Activated CD8-positive, alpha-beta memory T cell treated with anti-CD3 and anti-CD28 coated beads for 36 hours (primary cell): ENCODE data around the gene C2CD2L. TPM values are rescaled to one million over a fixed set of nuclear protein-coding genes. Genes with fewer than 3 reads are reported as not detected.
"Not testable (repeated sequence)": the region's sequence is repeated elsewhere in the genome, so short reads cannot be mapped to it uniquely, and the experiment has no call there.

ENCODE experiments used
- CTCF ChIA-PET: fragments of 350-600 bp; sonication (Branson Sonifier 250); formaldehyde crosslinking; loops from one replicate; lab custom pipeline; 2021; ENCODE audit warnings: antibody characterized with exemption; lab: Charles Lee
- POLR2A ChIA-PET: fragments of 350-600 bp; sonication (Branson Sonifier 250); formaldehyde crosslinking; loops from one replicate; lab custom pipeline; 2021; ENCODE audit warnings: antibody characterized with exemption; lab: Charles Lee
- total RNA-seq, 2 experiments: library from RNA; stranded (reverse); gene quantifications; one replicate each; pipeline ENCODE4 v1.2.3, GENCODE V29; 2021

C2CD2L gene
- total RNA-seq, 2 experiments from 2014 or later, result 26.0 to 26.6 TPM

GRCh38 chr11:119091178-119091577 lies 16.0 kb upstream of the C2CD2L start:
- CTCF ChIA-PET, result interaction anchor here (0.7 to 1.4 kb wide), 2 partner anchors 16 to 17 kb away, joined by 3 read pairs; partner anchors contain the start of gene C2CD2L
- POLR2A ChIA-PET, result interaction anchor here (0.6 kb wide), 1 partner anchor 68 kb away, joined by 3 read pairs; no protein-coding TSS in a partner anchor

DNA sequence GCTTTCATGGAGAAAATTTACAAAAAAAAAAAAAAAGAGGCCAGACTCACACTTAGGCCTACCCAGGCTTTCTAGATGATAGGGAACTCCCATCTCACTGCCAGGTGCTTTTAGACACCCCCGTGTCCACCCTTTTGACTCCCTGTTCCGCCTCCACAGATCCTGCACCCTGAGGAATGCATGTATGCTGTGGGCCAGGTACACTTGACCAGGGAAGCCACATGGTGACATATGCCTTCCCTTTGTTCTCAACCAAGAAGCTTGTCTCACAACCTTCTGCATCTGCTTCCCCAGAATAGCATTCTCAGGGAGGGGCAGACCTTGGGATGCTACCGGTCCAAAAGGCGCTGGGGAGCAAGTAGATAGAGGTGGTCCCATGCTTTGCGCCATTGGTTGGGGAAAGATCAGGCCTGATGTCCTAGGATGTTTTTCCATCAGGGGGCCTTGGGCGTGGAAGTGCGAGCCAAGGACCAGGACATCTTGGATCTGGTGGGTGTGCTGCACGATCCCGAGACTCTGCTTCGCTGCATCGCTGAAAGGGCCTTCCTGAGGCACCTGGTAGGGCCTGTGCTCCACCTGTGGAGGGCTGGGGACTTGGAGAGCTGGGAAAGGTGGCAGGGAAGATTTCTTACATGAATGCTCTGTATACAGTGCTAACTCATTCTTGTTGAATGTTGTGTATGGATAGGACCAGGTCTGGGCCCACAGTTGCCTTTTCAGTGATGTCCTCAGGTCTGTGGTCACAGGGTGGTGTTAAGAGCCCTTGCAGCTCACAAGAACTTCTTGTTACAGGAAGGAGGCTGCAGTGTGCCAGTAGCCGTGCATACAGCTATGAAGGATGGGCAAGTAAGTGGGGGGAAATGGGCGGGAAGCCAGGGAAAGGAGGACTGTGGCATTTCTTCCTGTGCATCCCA lies 14.9 kb upstream of the C2CD2L start:
- ChIA-PET CTCF (interaction anchor here (1.4 kb wide), 1 partner anchor 15 kb away, joined by 3 read pairs; the partner anchor contains the start of gene C2CD2L), POLR2A (interaction anchor here (0.5 to 1.1 kb wide), 3 partner anchors 10 to 69 kb away, joined by 3 to 4 read pairs (median 4); no protein-coding TSS in a partner anchor)

- CTCF ChIA-PET, result interaction anchor here (1.2 kb wide), 1 partner anchor 16 kb away, joined by 3 read pairs; no protein-coding TSS in a partner anchor
- POLR2A ChIA-PET, result interaction anchor here (1.1 to 2.8 kb wide), 2 partner anchors 8 to 9 kb away, joined by 3 to 44 read pairs; partner anchors contain the start of gene HMBS
These were observed 14.0 kb upstream of the C2CD2L start for GRCh38 chr11:119092880-119093842.

DNA sequence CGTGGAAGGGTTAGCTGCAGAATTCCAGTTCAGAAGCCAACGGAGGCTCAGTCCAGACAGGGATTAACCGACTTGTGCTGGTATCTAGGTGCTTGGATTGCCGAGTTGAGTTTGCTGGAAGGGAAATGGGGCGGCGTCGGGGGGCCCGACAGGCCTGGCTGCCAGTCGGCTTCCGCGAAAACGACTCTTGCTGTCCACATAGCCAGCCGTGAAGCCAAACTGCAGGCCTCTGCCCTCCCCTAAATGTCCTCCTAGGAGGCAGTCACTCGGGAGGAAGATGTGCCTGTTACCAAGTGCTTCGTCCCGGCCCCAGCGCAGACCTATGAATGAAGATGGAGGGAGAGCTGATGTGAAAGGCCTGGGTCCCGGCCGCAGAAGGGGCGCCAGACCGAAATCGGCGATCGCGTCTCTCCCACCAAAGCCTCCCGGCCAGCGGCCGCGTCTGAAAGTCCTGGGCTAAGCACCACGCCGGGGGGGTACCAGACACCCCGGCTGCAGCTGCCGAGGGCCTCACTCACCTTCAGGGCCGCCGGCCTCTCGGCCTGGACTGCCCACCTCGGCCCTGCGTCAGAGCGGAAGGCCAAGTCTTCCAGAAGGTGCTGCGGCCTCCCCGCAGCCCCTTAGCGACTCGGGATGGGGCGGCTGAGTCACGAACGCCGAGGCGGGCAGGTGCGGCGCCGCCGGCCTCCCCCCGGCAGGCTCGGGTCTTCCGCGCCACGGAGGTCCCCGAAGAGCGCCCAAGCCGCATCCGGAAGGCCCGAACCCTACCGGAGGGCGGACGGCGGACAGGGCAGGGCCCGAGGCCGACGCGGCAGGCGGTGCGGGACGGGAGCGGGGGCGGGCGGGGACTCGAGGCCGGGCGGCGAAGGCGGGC lies 13.0 kb upstream of the C2CD2L start:
- ChIA-PET POLR2A (interaction anchor here (0.5 to 2.8 kb wide), 8 partner anchors 9 to 223 kb away, joined by 3 to 44 read pairs (median 5); partner anchors contain the start of genes C2CD2L, CENATAC, HMBS and MCAM), CTCF (interaction anchor here (1.2 to 2.9 kb wide), 4 partner anchors 9 to 27 kb away, joined by 3 to 18 read pairs (median 8); partner anchors contain the start of genes C2CD2L, HMBS and VPS11)

DNA sequence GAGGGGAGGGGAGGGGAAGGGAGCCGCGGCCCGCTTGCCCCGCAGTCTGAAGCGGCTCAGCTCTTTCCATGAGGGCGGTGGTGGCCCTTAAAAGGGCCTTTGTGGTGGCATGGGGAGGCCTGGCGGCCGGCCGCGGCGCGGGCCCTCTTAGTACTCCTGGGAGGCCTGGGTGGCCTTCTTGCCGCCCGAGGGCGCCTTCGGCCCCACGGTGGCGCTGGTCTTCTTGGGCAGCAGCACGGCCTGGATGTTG lies 12.4 kb upstream of the C2CD2L start:
- POLR2A ChIA-PET, result interaction anchor here (0.8 to 2.8 kb wide), 8 partner anchors 9 to 222 kb away, joined by 3 to 44 read pairs (median 4); partner anchors contain the start of genes C2CD2L, CENATAC, HINFP and HMBS

DNA sequence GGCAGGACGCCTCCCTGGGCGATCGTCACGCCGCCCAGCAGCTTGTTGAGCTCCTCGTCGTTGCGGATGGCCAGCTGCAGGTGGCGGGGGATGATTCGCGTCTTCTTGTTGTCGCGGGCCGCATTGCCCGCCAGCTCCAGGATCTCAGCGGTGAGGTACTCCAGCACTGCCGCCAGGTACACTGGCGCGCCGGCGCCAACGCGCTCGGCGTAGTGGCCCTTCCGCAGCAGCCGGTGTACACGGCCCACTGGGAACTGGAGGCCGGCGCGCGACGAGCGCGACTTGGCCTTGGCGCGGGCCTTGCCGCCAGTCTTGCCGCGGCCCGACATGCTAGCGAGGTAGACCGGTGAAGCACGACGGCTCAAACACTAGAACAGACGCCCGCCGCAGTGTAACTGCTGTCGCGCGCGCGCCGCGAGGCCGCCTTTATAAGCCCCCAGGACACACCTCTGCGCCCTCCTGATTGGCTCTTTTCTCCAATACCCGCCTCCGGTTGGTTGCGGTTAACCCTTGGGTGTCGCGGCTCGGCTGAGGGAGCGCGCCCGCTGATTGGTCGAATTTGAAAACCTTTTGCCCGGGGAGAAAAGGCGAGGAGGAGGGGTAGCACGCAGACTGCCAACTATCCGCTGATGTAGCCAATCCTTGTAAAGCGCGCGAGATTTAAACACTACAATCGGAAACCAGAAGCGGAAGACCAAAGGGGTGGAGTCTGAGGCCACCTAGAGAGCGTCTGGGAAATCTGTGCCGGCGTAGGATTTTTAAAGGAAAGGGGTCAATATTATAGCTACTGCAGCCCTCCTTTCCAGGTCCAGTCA lies 11.9 kb upstream of the C2CD2L start:
- CTCF ChIA-PET, result interaction anchor here (1.5 to 2.9 kb wide), 3 partner anchors 10 to 28 kb away, joined by 4 to 18 read pairs (median 12); partner anchors contain the start of genes C2CD2L, HMBS and VPS11

More for the DNA sequence above, 12.4 kb upstream of the C2CD2L start:
- CTCF ChIA-PET, result interaction anchor here (1.5 to 2.9 kb wide), 3 partner anchors 10 to 27 kb away, joined by 4 to 18 read pairs (median 12); partner anchors contain the start of genes C2CD2L, HMBS and VPS11

DNA sequence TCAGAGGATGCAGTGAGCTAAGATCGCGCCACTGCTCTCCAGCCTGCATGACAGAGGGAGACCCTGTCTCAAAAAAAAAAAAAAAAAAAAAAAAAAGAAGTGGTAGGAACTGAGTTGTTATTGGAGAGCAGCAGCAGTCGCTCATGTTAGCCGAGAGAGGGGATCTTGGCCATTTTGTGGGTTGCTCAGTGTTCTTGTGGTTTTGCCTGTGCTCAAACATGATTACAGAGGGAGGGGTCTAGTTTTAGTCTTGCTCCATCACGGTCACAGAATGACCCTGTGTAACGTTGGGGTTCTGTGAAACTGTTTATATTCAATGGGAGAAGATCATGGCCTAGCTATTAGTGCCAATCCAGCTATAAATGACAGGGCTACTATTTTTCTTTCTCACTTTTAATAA lies 7.4 kb upstream of the C2CD2L start:
- POLR2A ChIA-PET, result interaction anchor here (0.5 kb wide), 1 partner anchor 684 kb away, joined by 4 read pairs; no protein-coding TSS in a partner anchor
- CTCF ChIA-PET, result interaction anchor here (1.3 kb wide), 1 partner anchor 32 kb away, joined by 3 read pairs; the partner anchor contains the start of gene VPS11

More for the DNA sequence above, 11.9 kb upstream of the C2CD2L start:
- POLR2A ChIA-PET, result interaction anchor here (0.6 to 2.8 kb wide), 10 partner anchors 10 to 486 kb away, joined by 3 to 44 read pairs (median 4); partner anchors contain the start of genes C2CD2L, CENATAC, HINFP and HMBS

GRCh38 chr11:119100246-119100970 lies 6.7 kb upstream of the C2CD2L start:
- CTCF ChIA-PET, result interaction anchor here (0.9 to 1.3 kb wide), 2 partner anchors 15 to 33 kb away, joined by 3 to 5 read pairs; partner anchors contain the start of genes HMBS and VPS11
- POLR2A ChIA-PET, result no interaction called here

DNA sequence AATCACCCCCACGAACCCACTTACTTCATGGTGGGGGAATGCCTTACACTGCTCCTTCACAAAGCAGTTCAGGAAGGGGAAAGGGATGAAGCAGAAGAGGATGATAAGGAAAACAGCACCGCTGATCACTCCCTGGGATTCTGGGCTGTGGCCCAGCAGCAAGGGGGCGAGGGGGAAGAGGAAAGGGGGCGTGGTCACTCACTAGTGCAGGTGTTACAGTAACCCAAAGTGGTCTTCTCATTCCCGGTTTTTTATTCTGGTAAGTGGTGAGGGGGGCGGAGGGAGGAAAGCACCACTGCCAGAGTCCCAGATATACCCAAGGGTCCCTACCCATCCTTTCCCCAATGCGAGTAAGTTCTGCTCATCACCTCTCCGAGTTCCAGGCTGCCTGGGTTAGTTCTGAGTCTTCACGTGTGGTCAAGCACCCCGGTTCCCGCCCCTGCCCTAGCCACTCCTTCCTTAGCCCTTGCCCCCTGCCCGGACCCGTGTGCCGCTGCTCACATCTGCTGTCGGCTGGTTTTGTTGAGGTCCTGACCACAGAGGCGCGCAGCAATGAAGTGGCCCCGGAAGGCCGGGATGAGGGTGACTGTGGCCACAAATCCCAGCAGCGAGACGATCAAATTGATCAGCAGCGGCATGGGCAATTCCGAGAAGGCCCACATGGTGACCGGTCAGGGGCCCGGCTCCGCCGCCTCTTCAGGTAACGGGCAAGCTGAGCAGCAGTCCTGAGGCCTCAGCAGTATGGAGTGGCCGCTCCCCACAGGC lies 6.0 kb upstream of the C2CD2L start:
- POLR2A ChIA-PET, result interaction anchor here (0.8 to 1.6 kb wide), 3 partner anchors 20 to 83 kb away, joined by 3 to 8 read pairs (median 3); partner anchors contain the start of genes HINFP, RPS25 and VPS11
- CTCF ChIA-PET, result interaction anchor here (0.9 to 1.4 kb wide), 3 partner anchors 16 to 33 kb away, joined by 3 to 5 read pairs (median 5); partner anchors contain the start of genes HMBS and VPS11

DNA sequence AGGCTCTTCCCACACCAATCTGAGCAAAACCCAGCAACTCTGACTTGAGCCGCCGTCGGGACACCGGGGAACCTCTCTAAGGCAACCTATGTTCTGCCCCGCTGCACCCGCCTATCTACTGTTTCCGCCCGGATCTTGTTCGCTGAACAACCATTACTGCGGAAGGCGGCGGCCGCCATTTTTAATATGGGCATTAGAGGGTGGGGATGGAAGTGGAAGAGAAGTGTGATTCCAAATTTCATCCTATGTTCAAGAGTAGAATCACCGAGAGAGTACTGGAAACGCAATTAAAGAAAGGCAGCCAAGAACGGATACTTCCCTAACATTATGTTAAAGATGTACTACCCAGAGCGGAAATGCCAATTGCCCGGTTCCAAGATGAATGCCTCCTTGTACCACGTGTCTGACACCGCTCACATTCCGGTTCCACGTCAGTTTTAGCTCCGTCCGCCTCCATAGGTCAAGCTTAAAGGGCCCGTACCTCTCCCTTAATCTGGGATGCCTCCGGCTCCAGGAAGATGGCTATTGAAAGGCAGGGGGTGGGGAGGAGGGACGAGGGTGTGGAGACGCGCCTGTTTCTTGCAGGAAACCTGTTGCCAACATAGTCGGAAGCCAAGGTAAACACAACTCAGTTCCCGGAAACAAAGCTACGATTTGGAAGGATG lies 5.3 kb upstream of the C2CD2L start, which contains the start of gene DPAGT1:
TSS of gene DPAGT1 (minus strand) at position 95 of the 665 bp plus-strand sequence. CDS start 198 bp downstream, outside the sequence.
- POLR2A ChIA-PET, result interaction anchor here (0.7 to 1.6 kb wide), 10 partner anchors 9 to 491 kb away, joined by 3 to 12 read pairs (median 3); partner anchors contain the start of genes HINFP, HMBS, HYOU1 and RPS25
- CTCF ChIA-PET, result interaction anchor here (1.4 kb wide), 1 partner anchor 34 kb away, joined by 5 read pairs; the partner anchor contains the start of gene VPS11

GRCh38 chr11:119103161-119103664 lies 3.9 kb upstream of the C2CD2L start:
- CTCF ChIA-PET, result not testable (repeated sequence)
- POLR2A ChIA-PET, result interaction anchor here (0.9 to 1.6 kb wide), 5 partner anchors 9 to 47 kb away, joined by 3 to 12 read pairs (median 8); partner anchors contain the start of genes HINFP, HMBS and HYOU1

- ChIA-PET CTCF (no interaction called here), POLR2A (no interaction called here)
These were observed 3.4 kb upstream of the C2CD2L start for GRCh38 chr11:119103793-119104192.

GRCh38 chr11:119107538-119108145 lies 498 bp downstream of the C2CD2L start:
- ChIA-PET CTCF (interaction anchor here (1.0 to 2.4 kb wide), 7 partner anchors 11 to 89 kb away, joined by 3 to 12 read pairs (median 4); partner anchors contain the start of gene HINFP), POLR2A (interaction anchor here (0.6 to 3.2 kb wide), 5 partner anchors 13 to 183 kb away, joined by 3 to 23 read pairs (median 4); partner anchors contain the start of gene HINFP)
